Measurements from ENCODE around the gene APOD.
"Not testable (repeated sequence)": the region's sequence is repeated elsewhere in the genome, so short reads cannot be mapped to it uniquely, and the experiment has no call there.

DNA sequence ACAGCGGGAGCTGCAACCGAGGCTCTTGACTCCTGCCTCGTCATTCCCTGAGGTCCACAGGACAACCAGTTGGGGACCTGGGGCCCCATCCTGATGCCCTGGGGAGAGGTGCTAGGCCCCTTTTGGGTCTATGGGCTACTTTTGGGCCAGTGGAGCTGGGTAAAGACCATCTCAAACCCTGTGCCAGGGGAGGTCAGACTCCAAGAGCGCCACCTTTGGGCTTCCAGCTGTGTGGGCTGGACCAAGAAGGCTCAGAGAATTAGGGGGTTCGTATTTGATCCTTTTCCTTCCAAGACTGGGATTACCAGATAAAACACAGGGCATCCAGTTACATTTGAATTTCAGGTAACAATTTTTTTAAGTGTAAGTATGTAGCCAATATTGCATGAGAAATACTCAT, 33.4 kb upstream of the APOD start:
- not testable (repeated sequence) for TF ChIP-seq CTCF, POLR2AphosphoS5, POLR2A (IDR thresholded peaks at IDR 0.05)
